Liver (tissue), 9 donors: ENCODE results near the gene MEF2D. TPM values are rescaled to one million over a fixed set of nuclear protein-coding genes. Genes with fewer than 3 reads are reported as not detected.

Experiments used
- DNase-seq: peaks from one replicate; pipeline ENCODE4 v3.0.0-alpha.2; 2017; ENCODE audit warnings: low spot score
- H3K27ac ChIP-seq, 2 donors: one replicate each; pipeline ENCODE4 v1.7.0; 2013; ENCODE audit warnings: inconsistent platforms in 2 of 2, low read length in 2 of 2, control low read depth in 1 of 2, low read depth in 1 of 2, mild to moderate bottlenecking in 1 of 2
- H3K27me3 ChIP-seq, 4 donors: one replicate each; pipeline versions ENCODE4 v1.6.1 to v1.7.0; 2013; ENCODE audit warnings: low read length in 3 of 4, inconsistent platforms in 1 of 4, mild to moderate bottlenecking in 1 of 4, moderate library complexity in 1 of 4; ENCODE audit not compliant: control insufficient read depth in 4 of 4, insufficient read depth in 4 of 4
- H3K36me3 ChIP-seq, 4 donors: one replicate each; pipeline versions ENCODE4 v1.6.1 to v1.7.0; 2013; ENCODE audit warnings: low read length in 3 of 4, mild to moderate bottlenecking in 3 of 4, low read depth in 1 of 4, moderate library complexity in 1 of 4; ENCODE audit not compliant: control insufficient read depth in 4 of 4, insufficient read depth in 3 of 4
- H3K4me1 ChIP-seq, 4 donors: one replicate each; pipeline versions ENCODE4 v1.6.1 to v1.7.0; 2013; ENCODE audit warnings: low read length in 3 of 4, mild to moderate bottlenecking in 3 of 4, moderate library complexity in 1 of 4; ENCODE audit not compliant: control insufficient read depth in 4 of 4, insufficient read depth in 4 of 4
- H3K4me3 ChIP-seq, 3 donors: one replicate each; pipeline versions ENCODE4 v1.6.1 to v1.7.0; 2013; ENCODE audit warnings: low read length in 3 of 3, control low read depth in 1 of 3, low read depth in 1 of 3, mild to moderate bottlenecking in 1 of 3
- H3K9ac ChIP-seq, 2 donors: one replicate each; pipeline ENCODE4 v1.7.0; 2013; ENCODE audit warnings: low read length in 2 of 2, mild to moderate bottlenecking in 2 of 2, moderate library complexity in 2 of 2, control low read depth in 1 of 2, low read depth in 1 of 2
- H3K9me3 ChIP-seq, 4 donors: one replicate each; pipeline versions ENCODE4 v1.6.1 to v1.7.0; 2013; ENCODE audit warnings: low read length in 3 of 4; ENCODE audit not compliant: control insufficient read depth in 4 of 4
- ATF3 ChIP-seq: IDR thresholded peaks from 2 replicates; pipeline ENCODE4 v1.6.1; 2016; ENCODE audit warnings: antibody characterized with exemption
- CTCF ChIP-seq: fragments of 150-350 bp; IDR thresholded peaks from 2 replicates; pipeline ENCODE4 v1.5.1; 2017; ENCODE audit warnings: improper control_type of control experiment, low read depth, low read length; ENCODE audit not compliant: missing input control
- EGR1 ChIP-seq, 2 donors: IDR thresholded peaks; 2 replicates each; pipeline ENCODE4 v1.6.1; 2016 to 2018; ENCODE audit warnings: antibody characterized with exemption in 2 of 2, low read depth in 2 of 2
- FOXA1 ChIP-seq: IDR thresholded peaks from 2 replicates; pipeline ENCODE4 v1.6.1; 2016; ENCODE audit warnings: antibody characterized with exemption
- FOXA2 ChIP-seq: IDR thresholded peaks from 2 replicates; pipeline ENCODE4 v1.6.1; 2016; ENCODE audit warnings: antibody characterized with exemption
- GABPA ChIP-seq, 2 donors: IDR thresholded peaks in 1 of 2; conservative IDR thresholded peaks in 1 of 2; 2 replicates each; pipeline ENCODE4 v1.6.1; 2016; ENCODE audit warnings: antibody characterized with exemption in 2 of 2, mild to moderate bottlenecking in 1 of 2, moderate library complexity in 1 of 2
- HNF4A ChIP-seq, 2 donors: conservative IDR thresholded peaks; 2 replicates each; pipeline ENCODE4 v1.6.1; 2016; ENCODE audit warnings: antibody characterized with exemption in 2 of 2, mild to moderate bottlenecking in 2 of 2
- HNF4G ChIP-seq: IDR thresholded peaks from 2 replicates; pipeline ENCODE4 v1.6.1; 2016; ENCODE audit warnings: antibody characterized with exemption
- JUND ChIP-seq, 2 donors: IDR thresholded peaks; 2 replicates each; pipeline ENCODE4 v1.6.1; 2016; ENCODE audit warnings: antibody characterized with exemption in 2 of 2
- MAX ChIP-seq: IDR thresholded peaks from 2 replicates; pipeline ENCODE4 v1.6.1; 2016; ENCODE audit warnings: antibody characterized with exemption
- NR2F2 ChIP-seq: IDR thresholded peaks from 2 replicates; pipeline ENCODE4 v1.6.1; 2016; ENCODE audit warnings: antibody characterized with exemption
- RAD21 ChIP-seq, 2 donors: IDR thresholded peaks; 2 replicates each; pipeline ENCODE4 v1.6.1; 2016; ENCODE audit warnings: antibody characterized with exemption in 2 of 2, mild to moderate bottlenecking in 2 of 2
- REST ChIP-seq: IDR thresholded peaks from 2 replicates; pipeline ENCODE4 v1.6.1; 2016; ENCODE audit warnings: antibody characterized with exemption, mild to moderate bottlenecking
- RXRA ChIP-seq, 2 donors: IDR thresholded peaks; 2 replicates each; pipeline ENCODE4 v1.6.1; 2017 to 2018; ENCODE audit warnings: antibody characterized with exemption in 2 of 2, mild to moderate bottlenecking in 1 of 2
- SP1 ChIP-seq: IDR thresholded peaks from 2 replicates; pipeline ENCODE4 v1.6.1; 2018; ENCODE audit warnings: antibody characterized with exemption, mild to moderate bottlenecking
- TAF1 ChIP-seq: conservative IDR thresholded peaks from 2 replicates; pipeline ENCODE4 v1.6.1; 2016; ENCODE audit warnings: antibody characterized with exemption, mild to moderate bottlenecking
- YY1 ChIP-seq: IDR thresholded peaks from 2 replicates; pipeline ENCODE4 v1.6.1; 2016; ENCODE audit warnings: antibody characterized with exemption, mild to moderate bottlenecking
- ZBTB33 ChIP-seq: IDR thresholded peaks from 2 replicates; pipeline ENCODE4 v1.6.1; 2016; ENCODE audit warnings: antibody characterized with exemption
- WGBS: extraction: QIAGEN DNeasy Blood & Tissue Kit; methylation state at CpG from one replicate; pipeline ENCODE4 v1.1.7; 2013; 5-methylcytosine and 5-hydroxymethylcytosine counted together
- polyA plus RNA-seq, 2 donors: library from polyadenylated mRNA; stranded (reverse) in 1 of 2; unstranded in 1 of 2; fragments of 200-250 nt in 1 of 2; fragments of >200 nt in 1 of 2; fragmentation: Nextera tagmentation in 1 of 2; extraction: Ambion mirVana in 1 of 2; gene quantifications; one replicate each; pipeline versions ENCODE4 v1.2.1 to v1.2.3, GENCODE V29; 2013 to 2015
- total RNA-seq, 2 donors: library from RNA; depleted of rRNA; stranded (reverse); fragments of >200 nt; gene quantifications; one replicate each; pipeline ENCODE4 v1.2.3, GENCODE V29; 2014
- donor health status: healthy.
- donor health status: healthy.
- donor health status: healthy.
- donor health status: healthy.
- donor health status: healthy.

Gene MEF2D
- total and polyA plus RNA-seq, 4 donors = 3.4 to 7.6 (median 5.5) TPM

- Histone ChIP-seq H3K9ac (no peak overlapping the region), H3K27me3 (no peaks in the 10 kb centered on the region), H3K9me3 (no peaks in the 10 kb centered on the region), H3K36me3 (peaks cover 5 to 22% (median 18%) of the 10 kb centered on the region in 4 donors), H3K4me3 (no peak overlapping the region), H3K4me1 (peaks cover 5 to 34% (median 22%) of the 10 kb centered on the region in 4 donors), H3K27ac (no peak overlapping the region)
- WGBS = 75% methylated on average over 3 of the region's 3 CpGs
- no peak for DNase-seq
- no peak for TF ChIP-seq HNF4G
- TF ChIP-seq GABPA (IDR thresholded peaks at IDR 0.05 in 1 of 2, conservative IDR thresholded peaks at IDR 0.05 in 1 of 2) = no peak
- TF ChIP-seq NR2F2 = no peak
- TF ChIP-seq YY1 = no peak
- no peak for TF ChIP-seq SP1
- TF ChIP-seq FOXA1 = no peak
- TF ChIP-seq FOXA2 = no peak
- no peak for TF ChIP-seq RAD21 (IDR thresholded peaks at IDR 0.05)
- no peak for TF ChIP-seq RXRA (IDR thresholded peaks at IDR 0.05)
- TF ChIP-seq REST = no peak
- TF ChIP-seq ZBTB33 = no peak
- no peak for TF ChIP-seq ATF3
- no peak for TF ChIP-seq HNF4A (conservative IDR thresholded peaks at IDR 0.05)
- TF ChIP-seq EGR1 (IDR thresholded peaks at IDR 0.05; ENCODE audit: low read depth in 2 of 2) = no peak
- TF ChIP-seq TAF1 = no peak
- no peak for TF ChIP-seq MAX
- TF ChIP-seq JUND (IDR thresholded peaks at IDR 0.05) = no peak
- TF ChIP-seq CTCF = no peak
Observed at GRCh38 chr1:156485984-156486383, 14.6 kb downstream of the MEF2D start.
